Astrocyte (in vitro differentiated cells and primary cell): ENCODE measurements around the gene ENPP4. TPM values are rescaled to one million over a fixed set of nuclear protein-coding genes. Genes with fewer than 3 reads are reported as not detected.

Experiments
- DNase-seq: peaks from one replicate; pipeline ENCODE4 v3.0.0-alpha.2; 2010; ENCODE audit warnings: low read depth
- FAIRE-seq: peaks from 2 replicates; lab custom pipeline; 2011; peaks lifted over from hg19 to GRCh38; lab: Jason Lieb, UNC
- H2AFZ ChIP-seq: 2 replicates; pipeline ENCODE4 v1.6.0; 2012; ENCODE audit warnings: low read depth, low read length, inconsistent platforms
- H3K27ac ChIP-seq: 2 replicates; pipeline ENCODE4 v1.5.1; 2011; ENCODE audit warnings: low read depth, low read length, inconsistent platforms
- H3K27me3 ChIP-seq: 2 replicates; pipeline ENCODE4 v1.6.0; 2011; ENCODE audit warnings: low read length, inconsistent platforms; ENCODE audit not compliant: insufficient read depth
- H3K36me3 ChIP-seq: 2 replicates; pipeline ENCODE4 v1.5.1; 2011; ENCODE audit warnings: low read length, inconsistent platforms; ENCODE audit not compliant: insufficient read depth
- H3K4me1 ChIP-seq: 2 replicates; pipeline ENCODE4 v1.5.1; 2011; ENCODE audit warnings: low read length, inconsistent platforms; ENCODE audit not compliant: insufficient read depth
- H3K4me2 ChIP-seq: 2 replicates; pipeline ENCODE4 v1.6.0; 2012; ENCODE audit warnings: low read length, inconsistent platforms
- H3K4me3 ChIP-seq: 2 replicates; pipeline ENCODE4 v1.5.1; 2011; ENCODE audit warnings: low read depth, mild to moderate bottlenecking, low read length, inconsistent platforms; ENCODE audit not compliant: insufficient read depth
- H3K79me2 ChIP-seq: 2 replicates; pipeline ENCODE4 v1.6.0; 2012; ENCODE audit warnings: mild to moderate bottlenecking, low read length, inconsistent platforms; ENCODE audit not compliant: insufficient read depth
- H3K9ac ChIP-seq: 2 replicates; pipeline ENCODE4 v1.6.0; 2012; ENCODE audit warnings: mild to moderate bottlenecking, low read length, inconsistent platforms
- H3K9me3 ChIP-seq: 2 replicates; pipeline ENCODE4 v1.5.1; 2012; ENCODE audit warnings: low read depth, mild to moderate bottlenecking, low read length, inconsistent platforms; ENCODE audit not compliant: insufficient read depth
- H4K20me1 ChIP-seq: 2 replicates; pipeline ENCODE4 v1.6.0; 2012; ENCODE audit warnings: low read length, inconsistent platforms; ENCODE audit not compliant: insufficient read depth
- H3K27ac Mint-ChIP-seq: one replicate; pipeline ENCODE4 v1.8.0; 2021; ENCODE audit warnings: mild to moderate bottlenecking, mixed read lengths; ENCODE audit not compliant: unreplicated experiment
- H3K27me3 Mint-ChIP-seq: one replicate; pipeline ENCODE4 v1.8.0; 2021; ENCODE audit warnings: low read depth, mixed read lengths; ENCODE audit not compliant: unreplicated experiment
- H3K36me3 Mint-ChIP-seq: one replicate; pipeline ENCODE4 v1.8.0; 2021; ENCODE audit warnings: low read depth, mixed read lengths; ENCODE audit not compliant: unreplicated experiment
- H3K4me1 Mint-ChIP-seq: one replicate; pipeline ENCODE4 v1.8.0; 2021; ENCODE audit warnings: low read depth, mixed read lengths; ENCODE audit not compliant: unreplicated experiment
- H3K4me3 Mint-ChIP-seq: one replicate; pipeline ENCODE4 v1.8.0; 2021; ENCODE audit warnings: mild to moderate bottlenecking, moderate library complexity, mixed read lengths; ENCODE audit not compliant: unreplicated experiment
- H3K9me3 Mint-ChIP-seq: one replicate; pipeline ENCODE4 v1.8.0; 2021; ENCODE audit warnings: mild to moderate bottlenecking, mixed read lengths; ENCODE audit not compliant: unreplicated experiment
- EZH2 ChIP-seq: IDR thresholded peaks from 2 replicates; pipeline ENCODE4 v1.6.1; 2012; ENCODE audit warnings: mild to moderate bottlenecking, low read length, inconsistent platforms; ENCODE audit not compliant: insufficient read depth
- total RNA-seq: library from RNA; stranded (reverse); gene quantifications from 2 replicates; pipeline ENCODE4 v1.2.1, GENCODE V29; 2021
- TF ChIP-seq, protein P1 (sequence below): IDR thresholded peaks from 2 replicates; pipeline ENCODE4 v1.5.1; 2011; ENCODE audit warnings: low read depth, mild to moderate bottlenecking, inconsistent platforms, low read length, moderate library complexity; ENCODE audit not compliant: insufficient read depth

Gene ENPP4
- total RNA-seq, 1 donor from 2014 or later: 5.7 TPM

DNA sequence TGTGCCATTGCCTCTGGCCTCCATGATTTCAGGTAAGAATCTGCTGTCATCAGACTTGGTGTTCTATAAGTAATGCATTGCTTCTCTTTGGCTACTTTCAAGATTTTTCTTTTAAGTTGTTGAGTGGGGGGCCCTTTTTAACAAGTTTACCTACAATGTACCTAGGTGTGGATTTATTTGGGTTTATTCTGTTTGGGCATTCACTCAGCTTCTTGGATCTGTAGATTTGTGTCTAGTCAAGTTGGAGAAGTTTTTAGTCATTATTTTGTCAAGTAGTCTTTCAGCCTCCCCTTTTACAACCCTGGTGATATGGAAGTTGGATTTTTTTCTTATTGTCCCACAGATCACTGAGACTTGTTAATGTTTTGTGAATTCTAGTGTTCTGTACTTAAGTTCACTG is 26.9 kb downstream of the ENPP4 start:
- Mint-ChIP-seq H3K9me3 (no peaks in the 10 kb centered on the region), H3K27me3 (no peaks in the 10 kb centered on the region), H3K27ac (no peak overlapping the region), H3K4me1 (peaks cover 6% of the 10 kb centered on the region), H3K36me3 (no peaks in the 10 kb centered on the region), H3K4me3 (no peak overlapping the region)
- Histone ChIP-seq H3K9me3 (no peaks in the 10 kb centered on the region), H3K27me3 (peaks cover 2% of the 10 kb centered on the region), H3K4me2 (no peak overlapping the region), H3K27ac (no peak overlapping the region), H3K4me1 (no peaks in the 10 kb centered on the region), H3K4me3 (no peak overlapping the region), H4K20me1 (no peaks in the 10 kb centered on the region), H3K9ac (no peak overlapping the region), H2AFZ (no peak overlapping the region), H3K36me3 (no peaks in the 10 kb centered on the region), H3K79me2 (no peaks in the 10 kb centered on the region)
- DNase-seq (no peak), FAIRE-seq (no peak)
- TF ChIP-seq, protein P1, sequence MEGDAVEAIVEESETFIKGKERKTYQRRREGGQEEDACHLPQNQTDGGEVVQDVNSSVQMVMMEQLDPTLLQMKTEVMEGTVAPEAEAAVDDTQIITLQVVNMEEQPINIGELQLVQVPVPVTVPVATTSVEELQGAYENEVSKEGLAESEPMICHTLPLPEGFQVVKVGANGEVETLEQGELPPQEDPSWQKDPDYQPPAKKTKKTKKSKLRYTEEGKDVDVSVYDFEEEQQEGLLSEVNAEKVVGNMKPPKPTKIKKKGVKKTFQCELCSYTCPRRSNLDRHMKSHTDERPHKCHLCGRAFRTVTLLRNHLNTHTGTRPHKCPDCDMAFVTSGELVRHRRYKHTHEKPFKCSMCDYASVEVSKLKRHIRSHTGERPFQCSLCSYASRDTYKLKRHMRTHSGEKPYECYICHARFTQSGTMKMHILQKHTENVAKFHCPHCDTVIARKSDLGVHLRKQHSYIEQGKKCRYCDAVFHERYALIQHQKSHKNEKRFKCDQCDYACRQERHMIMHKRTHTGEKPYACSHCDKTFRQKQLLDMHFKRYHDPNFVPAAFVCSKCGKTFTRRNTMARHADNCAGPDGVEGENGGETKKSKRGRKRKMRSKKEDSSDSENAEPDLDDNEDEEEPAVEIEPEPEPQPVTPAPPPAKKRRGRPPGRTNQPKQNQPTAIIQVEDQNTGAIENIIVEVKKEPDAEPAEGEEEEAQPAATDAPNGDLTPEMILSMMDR: no peak

DNA sequence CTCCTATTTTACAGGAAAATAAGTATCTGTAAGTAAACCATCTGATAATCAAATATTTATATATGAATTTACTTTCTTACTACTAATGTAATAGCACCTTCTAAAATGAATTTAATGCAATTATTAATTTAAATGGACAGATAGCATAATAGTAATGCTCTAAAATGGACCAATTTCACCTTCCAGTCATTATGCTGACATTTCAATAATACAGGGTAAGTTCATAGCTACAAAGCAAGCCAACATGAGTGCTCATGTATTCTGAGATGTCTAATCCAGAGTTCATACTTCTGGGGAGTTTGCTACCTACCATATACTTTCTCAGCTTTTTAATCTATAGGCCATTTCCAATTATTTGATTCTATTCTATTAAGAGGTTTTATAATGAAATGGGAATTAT is 29.4 kb downstream of the ENPP4 start:
- H3K4me2 ChIP-seq: no peak overlapping the region
- no peaks in the 10 kb centered on the region for H3K79me2 ChIP-seq
- H3K9me3 Mint-ChIP-seq: no peaks in the 10 kb centered on the region
- no peak overlapping the region for H3K4me3 ChIP-seq
- FAIRE-seq: no peak
- H3K9me3 ChIP-seq: no peaks in the 10 kb centered on the region
- no peaks in the 10 kb centered on the region for H3K36me3 ChIP-seq
- H3K27me3 ChIP-seq: peaks cover 2% of the 10 kb centered on the region
- H4K20me1 ChIP-seq: no peaks in the 10 kb centered on the region
- H3K27ac ChIP-seq: no peak overlapping the region
- H3K27ac Mint-ChIP-seq: no peak overlapping the region
- no peak for DNase-seq
- no peaks in the 10 kb centered on the region for H3K27me3 Mint-ChIP-seq
- H3K4me3 Mint-ChIP-seq: no peak overlapping the region
- peaks cover 6% of the 10 kb centered on the region for H3K4me1 Mint-ChIP-seq
- H2AFZ ChIP-seq: no peak overlapping the region
- no peaks in the 10 kb centered on the region for H3K36me3 Mint-ChIP-seq
- TF ChIP-seq EZH2: no peak
- TF ChIP-seq, protein P1: no peak
- H3K9ac ChIP-seq: no peak overlapping the region
- H3K4me1 ChIP-seq: no peaks in the 10 kb centered on the region

DNA sequence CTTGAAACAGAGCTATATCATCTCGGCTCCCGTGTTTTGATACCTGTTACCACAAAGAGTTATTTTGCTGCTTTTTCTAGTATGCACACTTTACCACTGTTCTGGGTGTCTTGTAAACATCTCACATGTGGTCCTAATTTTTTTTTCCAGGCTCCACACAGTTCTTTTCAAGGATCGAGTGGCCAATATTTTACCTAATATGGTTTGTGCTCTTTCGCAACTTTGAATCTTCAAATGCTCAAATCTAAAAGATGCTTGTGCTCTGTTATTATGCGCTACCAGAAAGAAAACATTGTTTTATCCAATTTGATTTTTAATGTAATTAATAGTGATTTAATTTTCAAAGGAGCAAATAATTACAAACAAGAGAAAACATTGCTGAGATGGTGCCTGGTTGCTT is 30.3 kb downstream of the ENPP4 start:
- Mint-ChIP-seq H3K36me3 (no peaks in the 10 kb centered on the region), H3K27ac (no peak overlapping the region), H3K9me3 (no peaks in the 10 kb centered on the region), H3K4me1 (peaks cover 6% of the 10 kb centered on the region), H3K4me3 (no peak overlapping the region), H3K27me3 (no peaks in the 10 kb centered on the region)
- Histone ChIP-seq H3K4me3 (no peak overlapping the region), H3K9ac (no peak overlapping the region), H3K4me2 (no peak overlapping the region), H3K79me2 (no peaks in the 10 kb centered on the region), H2AFZ (no peak overlapping the region), H3K27me3 (peaks cover 2% of the 10 kb centered on the region), H3K4me1 (no peaks in the 10 kb centered on the region), H3K9me3 (no peaks in the 10 kb centered on the region), H3K27ac (no peak overlapping the region), H3K36me3 (no peaks in the 10 kb centered on the region), H4K20me1 (no peaks in the 10 kb centered on the region)
- no peak for TF ChIP-seq EZH2
- TF ChIP-seq, protein P1: no peak
- DNase-seq (no peak), FAIRE-seq (no peak)
